GM12878 (cell line): Measurements from ENCODE around the gene ALKBH2. TPM values are rescaled to one million over a fixed set of nuclear protein-coding genes. Genes with fewer than 3 reads are reported as not detected.

Experiments
- BACH1 ChIP-seq: fragments of 450-650 bp; IDR thresholded peaks from 2 replicates; pipeline ENCODE4 v1.6.1; 2017; ENCODE audit warnings: mild to moderate bottlenecking, borderline replicate concordance
- FOXM1 ChIP-seq: IDR thresholded peaks from 2 replicates; pipeline ENCODE4 v1.6.1; 2012; ENCODE audit warnings: low read depth, mild to moderate bottlenecking, inconsistent platforms, low read length, moderate library complexity
- NFYA ChIP-seq: IDR thresholded peaks from 2 replicates; pipeline ENCODE4 v1.6.1; 2011; ENCODE audit warnings: low read depth, mild to moderate bottlenecking, low read length, improper control_type of control experiment, borderline replicate concordance
- RB1 ChIP-seq: fragments of 450-650 bp; formaldehyde crosslinking; IDR thresholded peaks from 2 replicates; pipeline ENCODE4 v1.6.1; 2017; ENCODE audit warnings: mild to moderate bottlenecking, borderline replicate concordance
- RCOR1 ChIP-seq: conservative IDR thresholded peaks from 2 replicates; pipeline ENCODE4 v1.6.1; 2012; ENCODE audit warnings: low read depth, low read length, improper control_type of control experiment
- SIN3A ChIP-seq: IDR thresholded peaks from 2 replicates; pipeline ENCODE4 v1.6.1; 2012; ENCODE audit warnings: low read depth, low read length, improper control_type of control experiment
- SP1 ChIP-seq: IDR thresholded peaks from one replicate; pipeline ENCODE4 v1.6.1; 2011; ENCODE audit warnings: low read depth, low read length
- polyA plus RNA-seq, 11 experiments: library from polyadenylated mRNA; depleted of rRNA in 4 of 11; unstranded in 6 of 11; stranded (reverse) in 5 of 11; fragments of >200 nt; fragmentation: Nextera tagmentation in 4 of 11; fragmentation: Illumina TruSeq in 1 of 11; extraction: Ambion mirVana in 4 of 11; extraction: Trizol in 1 of 11; gene quantifications; 1 replicate in 1 of 11; 2 replicates in 10 of 11; pipeline versions ENCODE4 v1.2.1 to v1.2.3, GENCODE V29; 2011 to 2016; ENCODE audit warnings: inconsistent platforms in 2 of 11, missing spikeins in 2 of 11, low read depth in 1 of 11
- total RNA-seq, 4 experiments: library from RNA; depleted of rRNA in 3 of 4; stranded (reverse); fragments of >200 nt in 3 of 4; fragmentation: Illumina TruSeq in 1 of 4; extraction: Trizol in 1 of 4; gene quantifications; 2 replicates each; pipeline versions ENCODE4 v1.2.1 to v1.2.3, GENCODE V29; 2013 to 2021
- TF ChIP-seq, protein P1 (sequence below): IDR thresholded peaks from 2 replicates; pipeline ENCODE4 v1.6.1; 2011; ENCODE audit warnings: borderline replicate concordance, low read depth, mild to moderate bottlenecking, moderate library complexity, mixed read lengths, low read length; ENCODE audit not compliant: insufficient read depth; ENCODE audit errors: extremely low read length
- TF ChIP-seq, protein P2 (sequence below): fragments of 450-650 bp; IDR thresholded peaks from 2 replicates; pipeline ENCODE4 v1.6.1; 2018; ENCODE audit warnings: mild to moderate bottlenecking, low read depth, moderate library complexity; ENCODE audit not compliant: partially characterized antibody
- TF ChIP-seq, protein P3 (sequence below): IDR thresholded peaks from 2 replicates; pipeline ENCODE4 v1.6.1; 2011; ENCODE audit warnings: low read depth, low read length, improper control_type of control experiment, borderline replicate concordance
- TF ChIP-seq, protein P4 (sequence below): IDR thresholded peaks from 2 replicates; pipeline ENCODE4 v1.6.1; 2011; ENCODE audit warnings: borderline replicate concordance, low read depth, mild to moderate bottlenecking, moderate library complexity, low read length; ENCODE audit not compliant: insufficient read depth, poor library complexity, severe bottlenecking
- TF ChIP-seq, protein P5 (sequence below): IDR thresholded peaks from 2 replicates; pipeline ENCODE4 v1.6.1; 2012; ENCODE audit warnings: low read depth, low read length, improper control_type of control experiment
- TF ChIP-seq, protein P6 (sequence below): fragments of 150-350 bp; IDR thresholded peaks from 2 replicates; pipeline ENCODE4 v1.6.1; 2016; ENCODE audit warnings: low read depth, low read length
- TF ChIP-seq, protein P7 (sequence below): fragments of 450-650 bp; IDR thresholded peaks from 2 replicates; pipeline ENCODE4 v1.6.1; 2014; ENCODE audit warnings: mild to moderate bottlenecking

The ALKBH2 gene
- total and polyA plus RNA-seq, 10 of the 15 experiments (the other 5 are each of a cell fraction or from before 2014, with no cell fraction given): 5.6 to 40.3 (median 31.2) TPM

DNA sequence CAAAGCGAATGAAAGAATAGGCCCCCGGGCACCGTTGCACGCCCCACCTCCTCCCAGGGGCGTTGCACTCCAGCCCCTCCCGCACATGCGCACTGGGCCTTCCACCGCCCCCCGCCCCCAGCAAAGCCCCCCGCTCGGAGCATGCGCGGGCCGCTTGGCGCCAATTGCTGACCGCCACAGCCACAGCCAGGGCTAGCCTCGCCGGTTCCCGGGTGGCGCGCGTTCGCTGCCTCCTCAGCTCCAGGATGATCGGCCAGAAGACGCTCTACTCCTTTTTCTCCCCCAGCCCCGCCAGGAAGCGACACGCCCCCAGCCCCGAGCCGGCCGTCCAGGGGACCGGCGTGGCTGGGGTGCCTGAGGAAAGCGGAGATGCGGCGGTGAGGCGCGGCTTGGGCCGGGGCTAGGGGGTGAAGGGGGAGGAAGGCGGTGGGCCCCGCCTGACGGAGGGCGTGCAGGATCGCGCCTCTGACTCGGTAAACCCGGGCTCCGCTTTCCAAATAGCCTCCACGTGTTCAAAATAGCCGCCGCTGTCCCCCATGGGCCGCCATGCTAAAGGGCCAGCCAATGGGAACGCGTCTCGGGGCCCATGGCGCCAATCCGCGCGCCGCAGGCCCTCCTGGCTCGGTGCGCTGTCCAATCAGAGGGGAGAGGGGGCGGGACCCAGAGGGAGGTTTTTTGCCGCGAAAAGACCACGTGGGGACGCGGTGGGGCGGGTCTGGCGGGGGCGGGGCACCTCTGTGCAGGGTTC, 4.3 kb upstream of the ALKBH2 start, which contains the start of gene UNG (continued):
- TF ChIP-seq, protein P1, sequence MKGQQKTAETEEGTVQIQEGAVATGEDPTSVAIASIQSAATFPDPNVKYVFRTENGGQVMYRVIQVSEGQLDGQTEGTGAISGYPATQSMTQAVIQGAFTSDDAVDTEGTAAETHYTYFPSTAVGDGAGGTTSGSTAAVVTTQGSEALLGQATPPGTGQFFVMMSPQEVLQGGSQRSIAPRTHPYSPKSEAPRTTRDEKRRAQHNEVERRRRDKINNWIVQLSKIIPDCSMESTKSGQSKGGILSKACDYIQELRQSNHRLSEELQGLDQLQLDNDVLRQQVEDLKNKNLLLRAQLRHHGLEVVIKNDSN: peak; percentile 73
- TF ChIP-seq SIN3A (peak; percentile 99), NFYA (peak; percentile 85), RB1 (peak; percentile 67; the same call in 1 of the 2 replicates), FOXM1 (peak; percentile 52; the same call in 1 of the 2 replicates), BACH1 (no peak), SP1 (peak; percentile 98), RCOR1 (0 out of 2 replicates have a peak, but pooled peaks have one; percentile 22)
- TF ChIP-seq, protein P2, sequence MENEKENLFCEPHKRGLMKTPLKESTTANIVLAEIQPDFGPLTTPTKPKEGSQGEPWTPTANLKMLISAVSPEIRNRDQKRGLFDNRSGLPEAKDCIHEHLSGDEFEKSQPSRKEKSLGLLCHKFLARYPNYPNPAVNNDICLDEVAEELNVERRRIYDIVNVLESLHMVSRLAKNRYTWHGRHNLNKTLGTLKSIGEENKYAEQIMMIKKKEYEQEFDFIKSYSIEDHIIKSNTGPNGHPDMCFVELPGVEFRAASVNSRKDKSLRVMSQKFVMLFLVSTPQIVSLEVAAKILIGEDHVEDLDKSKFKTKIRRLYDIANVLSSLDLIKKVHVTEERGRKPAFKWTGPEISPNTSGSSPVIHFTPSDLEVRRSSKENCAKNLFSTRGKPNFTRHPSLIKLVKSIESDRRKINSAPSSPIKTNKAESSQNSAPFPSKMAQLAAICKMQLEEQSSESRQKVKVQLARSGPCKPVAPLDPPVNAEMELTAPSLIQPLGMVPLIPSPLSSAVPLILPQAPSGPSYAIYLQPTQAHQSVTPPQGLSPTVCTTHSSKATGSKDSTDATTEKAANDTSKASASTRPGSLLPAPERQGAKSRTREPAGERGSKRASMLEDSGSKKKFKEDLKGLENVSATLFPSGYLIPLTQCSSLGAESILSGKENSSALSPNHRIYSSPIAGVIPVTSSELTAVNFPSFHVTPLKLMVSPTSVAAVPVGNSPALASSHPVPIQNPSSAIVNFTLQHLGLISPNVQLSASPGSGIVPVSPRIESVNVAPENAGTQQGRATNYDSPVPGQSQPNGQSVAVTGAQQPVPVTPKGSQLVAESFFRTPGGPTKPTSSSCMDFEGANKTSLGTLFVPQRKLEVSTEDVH: peak; percentile 98
- TF ChIP-seq, protein P3, sequence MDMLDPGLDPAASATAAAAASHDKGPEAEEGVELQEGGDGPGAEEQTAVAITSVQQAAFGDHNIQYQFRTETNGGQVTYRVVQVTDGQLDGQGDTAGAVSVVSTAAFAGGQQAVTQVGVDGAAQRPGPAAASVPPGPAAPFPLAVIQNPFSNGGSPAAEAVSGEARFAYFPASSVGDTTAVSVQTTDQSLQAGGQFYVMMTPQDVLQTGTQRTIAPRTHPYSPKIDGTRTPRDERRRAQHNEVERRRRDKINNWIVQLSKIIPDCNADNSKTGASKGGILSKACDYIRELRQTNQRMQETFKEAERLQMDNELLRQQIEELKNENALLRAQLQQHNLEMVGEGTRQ: peak; percentile 33
- TF ChIP-seq, protein P4, sequence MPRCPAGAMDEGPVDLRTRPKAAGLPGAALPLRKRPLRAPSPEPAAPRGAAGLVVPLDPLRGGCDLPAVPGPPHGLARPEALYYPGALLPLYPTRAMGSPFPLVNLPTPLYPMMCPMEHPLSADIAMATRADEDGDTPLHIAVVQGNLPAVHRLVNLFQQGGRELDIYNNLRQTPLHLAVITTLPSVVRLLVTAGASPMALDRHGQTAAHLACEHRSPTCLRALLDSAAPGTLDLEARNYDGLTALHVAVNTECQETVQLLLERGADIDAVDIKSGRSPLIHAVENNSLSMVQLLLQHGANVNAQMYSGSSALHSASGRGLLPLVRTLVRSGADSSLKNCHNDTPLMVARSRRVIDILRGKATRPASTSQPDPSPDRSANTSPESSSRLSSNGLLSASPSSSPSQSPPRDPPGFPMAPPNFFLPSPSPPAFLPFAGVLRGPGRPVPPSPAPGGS: peak; percentile 44
- TF ChIP-seq, protein P5, sequence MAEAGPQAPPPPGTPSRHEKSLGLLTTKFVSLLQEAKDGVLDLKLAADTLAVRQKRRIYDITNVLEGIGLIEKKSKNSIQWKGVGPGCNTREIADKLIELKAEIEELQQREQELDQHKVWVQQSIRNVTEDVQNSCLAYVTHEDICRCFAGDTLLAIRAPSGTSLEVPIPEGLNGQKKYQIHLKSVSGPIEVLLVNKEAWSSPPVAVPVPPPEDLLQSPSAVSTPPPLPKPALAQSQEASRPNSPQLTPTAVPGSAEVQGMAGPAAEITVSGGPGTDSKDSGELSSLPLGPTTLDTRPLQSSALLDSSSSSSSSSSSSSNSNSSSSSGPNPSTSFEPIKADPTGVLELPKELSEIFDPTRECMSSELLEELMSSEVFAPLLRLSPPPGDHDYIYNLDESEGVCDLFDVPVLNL: peak; percentile 97
- TF ChIP-seq, protein P6, sequence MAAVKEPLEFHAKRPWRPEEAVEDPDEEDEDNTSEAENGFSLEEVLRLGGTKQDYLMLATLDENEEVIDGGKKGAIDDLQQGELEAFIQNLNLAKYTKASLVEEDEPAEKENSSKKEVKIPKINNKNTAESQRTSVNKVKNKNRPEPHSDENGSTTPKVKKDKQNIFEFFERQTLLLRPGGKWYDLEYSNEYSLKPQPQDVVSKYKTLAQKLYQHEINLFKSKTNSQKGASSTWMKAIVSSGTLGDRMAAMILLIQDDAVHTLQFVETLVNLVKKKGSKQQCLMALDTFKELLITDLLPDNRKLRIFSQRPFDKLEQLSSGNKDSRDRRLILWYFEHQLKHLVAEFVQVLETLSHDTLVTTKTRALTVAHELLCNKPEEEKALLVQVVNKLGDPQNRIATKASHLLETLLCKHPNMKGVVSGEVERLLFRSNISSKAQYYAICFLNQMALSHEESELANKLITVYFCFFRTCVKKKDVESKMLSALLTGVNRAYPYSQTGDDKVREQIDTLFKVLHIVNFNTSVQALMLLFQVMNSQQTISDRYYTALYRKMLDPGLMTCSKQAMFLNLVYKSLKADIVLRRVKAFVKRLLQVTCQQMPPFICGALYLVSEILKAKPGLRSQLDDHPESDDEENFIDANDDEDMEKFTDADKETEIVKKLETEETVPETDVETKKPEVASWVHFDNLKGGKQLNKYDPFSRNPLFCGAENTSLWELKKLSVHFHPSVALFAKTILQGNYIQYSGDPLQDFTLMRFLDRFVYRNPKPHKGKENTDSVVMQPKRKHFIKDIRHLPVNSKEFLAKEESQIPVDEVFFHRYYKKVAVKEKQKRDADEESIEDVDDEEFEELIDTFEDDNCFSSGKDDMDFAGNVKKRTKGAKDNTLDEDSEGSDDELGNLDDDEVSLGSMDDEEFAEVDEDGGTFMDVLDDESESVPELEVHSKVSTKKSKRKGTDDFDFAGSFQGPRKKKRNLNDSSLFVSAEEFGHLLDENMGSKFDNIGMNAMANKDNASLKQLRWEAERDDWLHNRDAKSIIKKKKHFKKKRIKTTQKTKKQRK: peak; percentile 39; the same call in 1 of the 2 replicates
- TF ChIP-seq, protein P7, sequence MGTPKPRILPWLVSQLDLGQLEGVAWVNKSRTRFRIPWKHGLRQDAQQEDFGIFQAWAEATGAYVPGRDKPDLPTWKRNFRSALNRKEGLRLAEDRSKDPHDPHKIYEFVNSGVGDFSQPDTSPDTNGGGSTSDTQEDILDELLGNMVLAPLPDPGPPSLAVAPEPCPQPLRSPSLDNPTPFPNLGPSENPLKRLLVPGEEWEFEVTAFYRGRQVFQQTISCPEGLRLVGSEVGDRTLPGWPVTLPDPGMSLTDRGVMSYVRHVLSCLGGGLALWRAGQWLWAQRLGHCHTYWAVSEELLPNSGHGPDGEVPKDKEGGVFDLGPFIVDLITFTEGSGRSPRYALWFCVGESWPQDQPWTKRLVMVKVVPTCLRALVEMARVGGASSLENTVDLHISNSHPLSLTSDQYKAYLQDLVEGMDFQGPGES: peak; percentile 97
